ENCODE data around the gene C3.

DNA sequence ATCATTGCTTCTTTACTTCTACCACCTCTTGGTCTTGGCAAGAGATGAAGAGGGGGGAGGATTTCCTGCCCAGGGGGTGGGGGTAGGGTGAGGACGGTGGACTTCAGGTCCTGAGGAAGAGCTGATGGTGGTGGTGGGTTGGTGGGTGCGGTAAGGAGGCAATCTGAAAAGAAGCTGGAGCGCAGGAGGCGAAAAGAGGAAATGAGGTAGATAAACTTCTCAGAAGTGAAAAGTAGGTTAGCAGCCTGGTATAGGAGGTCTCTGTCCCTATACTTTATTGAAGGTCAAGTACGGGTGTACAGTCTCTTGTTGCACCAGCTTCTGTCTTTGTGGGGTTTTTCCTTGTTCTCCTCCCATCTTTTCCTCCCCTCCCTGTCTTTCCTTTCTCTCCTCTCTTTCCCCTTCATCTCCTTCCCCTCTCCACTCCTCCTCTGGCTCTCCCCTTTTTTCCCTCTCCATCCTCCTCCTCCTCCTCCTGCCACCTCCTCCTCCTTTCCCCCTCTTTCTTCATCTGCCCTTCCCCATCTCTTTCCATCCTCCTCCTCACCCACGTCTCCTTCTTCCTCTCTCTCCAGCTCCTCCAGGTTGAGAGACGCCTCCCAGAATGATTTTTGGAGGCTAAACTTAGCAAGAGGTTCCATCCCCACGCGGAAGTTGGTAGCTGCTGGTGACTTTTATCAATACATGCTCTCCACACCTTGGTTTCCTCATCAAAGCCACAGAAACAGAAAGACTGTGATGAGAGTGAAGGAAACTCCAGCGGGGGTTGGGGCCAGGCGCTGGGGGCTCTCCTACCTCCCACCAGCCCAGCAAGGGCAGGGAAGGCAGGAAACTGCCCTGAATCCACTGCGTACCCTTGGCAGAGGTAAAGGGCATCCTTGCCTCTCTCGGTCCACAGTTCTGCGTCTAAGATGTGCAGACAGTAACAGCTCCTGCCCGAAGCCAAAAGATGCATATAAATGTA, 65.8 kb downstream of the C3 start:
- TF ChIP-seq, protein P1, sequence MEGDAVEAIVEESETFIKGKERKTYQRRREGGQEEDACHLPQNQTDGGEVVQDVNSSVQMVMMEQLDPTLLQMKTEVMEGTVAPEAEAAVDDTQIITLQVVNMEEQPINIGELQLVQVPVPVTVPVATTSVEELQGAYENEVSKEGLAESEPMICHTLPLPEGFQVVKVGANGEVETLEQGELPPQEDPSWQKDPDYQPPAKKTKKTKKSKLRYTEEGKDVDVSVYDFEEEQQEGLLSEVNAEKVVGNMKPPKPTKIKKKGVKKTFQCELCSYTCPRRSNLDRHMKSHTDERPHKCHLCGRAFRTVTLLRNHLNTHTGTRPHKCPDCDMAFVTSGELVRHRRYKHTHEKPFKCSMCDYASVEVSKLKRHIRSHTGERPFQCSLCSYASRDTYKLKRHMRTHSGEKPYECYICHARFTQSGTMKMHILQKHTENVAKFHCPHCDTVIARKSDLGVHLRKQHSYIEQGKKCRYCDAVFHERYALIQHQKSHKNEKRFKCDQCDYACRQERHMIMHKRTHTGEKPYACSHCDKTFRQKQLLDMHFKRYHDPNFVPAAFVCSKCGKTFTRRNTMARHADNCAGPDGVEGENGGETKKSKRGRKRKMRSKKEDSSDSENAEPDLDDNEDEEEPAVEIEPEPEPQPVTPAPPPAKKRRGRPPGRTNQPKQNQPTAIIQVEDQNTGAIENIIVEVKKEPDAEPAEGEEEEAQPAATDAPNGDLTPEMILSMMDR (conservative IDR thresholded peaks at IDR 0.05; ENCODE audit: low read length): no peak
- no peak for TF ChIP-seq EZH2phosphoT487 (IDR thresholded peaks at IDR 0.05; ENCODE audit: borderline replicate concordance)

Data from Loucy (cell line).